Measurements from ENCODE around the gene F2R. TPM values are rescaled to one million over a fixed set of nuclear protein-coding genes. Genes with fewer than 3 reads are reported as not detected.

Gene F2R
- total and polyA plus RNA-seq, 9 of the 15 experiments (the other 6 are each of a cell fraction or from before 2014, with no cell fraction given) = 4.0 to 34.7 (median 15.1) TPM

- no peak for TF ChIP-seq MCM5 (IDR thresholded peaks at IDR 0.05; ENCODE audit: low read depth)
- TF ChIP-seq THRAP3 (IDR thresholded peaks at IDR 0.05; ENCODE audit: borderline replicate concordance) = no peak
- no peak for TF ChIP-seq ZNF311 (CRISPR knock-in tag; IDR thresholded peaks at IDR 0.05)
- TF ChIP-seq ZNF23 (CRISPR knock-in tag; IDR thresholded peaks at IDR 0.05) = no peak
- TF ChIP-seq ZBTB7A (IDR thresholded peaks at IDR 0.05; ENCODE audit: borderline replicate concordance, control insufficient read depth, low read depth, low read length) = no peak
- TF ChIP-seq HLTF (IDR thresholded peaks at IDR 0.05) = no peak
- no peak for TF ChIP-seq PHF8 (IDR thresholded peaks at IDR 0.05; ENCODE audit: borderline replicate concordance, low read length)
- no peak for TF ChIP-seq SOX6 (IDR thresholded peaks at IDR 0.05)
- no peak for TF ChIP-seq THAP12 (CRISPR knock-in tag; IDR thresholded peaks at IDR 0.05)
- Histone ChIP-seq H4K20me1 (replicated peaks; ENCODE audit: control insufficient read depth, insufficient read depth, low read length) (no peaks in the 10 kb centered on the region), H3K79me2 (ENCODE audit: control insufficient read depth, insufficient read depth, low read length) (no peaks in the 10 kb centered on the region), H2AFZ (ENCODE audit: low read depth, low read length) (peak overlapping the region; percentile 58), H3K9me1 (ENCODE audit: control insufficient read depth, insufficient read depth, low read length) (no peaks in the 10 kb centered on the region), H3K4me1 (replicated peaks in 1 of 2; ENCODE audit: control insufficient read depth in 2 of 2, insufficient read depth in 2 of 2, low read length in 2 of 2) (peaks cover 4 to 7% of the 10 kb centered on the region in 2 experiments; a peak in 3 of 5 replicates), H3K27ac (ENCODE audit: extremely low read depth, low read depth, low read length) (no peak overlapping the region), H3K9me3 (replicated peaks; ENCODE audit: control insufficient read depth, insufficient read depth, low read depth, low read length) (no peaks in the 10 kb centered on the region), H3K9ac (ENCODE audit: insufficient read depth in 1 of 2, low read depth in 2 of 2, low read length in 2 of 2) (no peak overlapping the region), H3K36me3 (ENCODE audit: control insufficient read depth, insufficient read depth, low read length) (no peaks in the 10 kb centered on the region), H3K4me2 (ENCODE audit: insufficient read depth, low read length) (no peak overlapping the region; the same call in 1 of the 2 replicates), H3K27me3 (ENCODE audit: control insufficient read depth in 2 of 2, insufficient read depth in 2 of 2, low read length in 2 of 2) (no peaks in the 10 kb centered on the region), H3K4me3 (no peak overlapping the region)
- BruUV-seq (replicated peaks) = no TSS peak
- no peak for FAIRE-seq
- ATAC-seq = peak; percentile 36; the same call in 1 of the 3 replicates
- CTCF ChIA-PET (ENCODE audit: low intra/inter-chr PET ratio) = no interaction called here
- WGBS (ENCODE audit: insufficient coverage, low coverage, missing lambda C conversion rate) = 74% methylated on average over 11 of the region's 11 CpGs
- POLR2A ChIA-PET = interaction anchor here (0.6 kb wide), 1 partner anchor 276 kb away, joined by 3 read pairs; no protein-coding TSS in a partner anchor
- DNase-seq (ENCODE audit: extremely low read depth in 1 of 4, low spot score in 3 of 4) = no peak
- intact Hi-C loops (cut with micrococcal nuclease) (no loop called here), in situ Hi-C loops (cut with MboI) (no loop called here)
Measured at GRCh38 chr5:76755779-76756637, 40.1 kb downstream of the F2R start.
